ENCODE measurements around the gene HES7.
"Not testable (repeated sequence)": the region's sequence is repeated elsewhere in the genome, so short reads cannot be mapped to it uniquely, and the experiment has no call there.

DNA sequence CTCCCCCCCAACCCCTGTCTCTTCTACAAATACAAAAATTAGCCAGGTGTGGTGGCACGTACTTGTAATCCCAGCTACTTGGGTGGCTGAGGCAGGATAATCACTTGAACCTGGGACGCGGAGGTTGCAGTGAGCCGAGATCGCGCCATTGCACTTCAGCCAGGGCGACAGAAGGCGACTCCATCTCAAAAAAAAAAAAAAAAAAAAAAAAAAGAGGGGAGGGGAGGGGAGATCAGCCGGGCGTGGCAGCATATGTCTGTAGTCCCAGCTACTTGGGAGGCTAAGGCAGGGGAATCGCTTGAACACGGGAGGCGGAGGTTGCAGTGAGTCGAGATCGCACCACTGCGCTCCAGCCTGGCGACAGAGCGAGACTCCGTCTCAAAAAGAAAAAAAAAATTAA lies 46.3 kb upstream of the HES7 start:
- not testable (repeated sequence) for TF ChIP-seq CEBPB, REST (IDR thresholded peaks at IDR 0.05)

Measured in A549 (cell line).